Parathyroid adenoma (tissue), 2 donors: ENCODE measurements around the gene RAPSN.

ENCODE experiments used
- H2AFZ ChIP-seq: fragments of 300-600 bp; sonication (generic); one replicate; pipeline ENCODE4 v1.7.0; 2017; ENCODE audit warnings: antibody characterized with exemption, mild to moderate bottlenecking
- H3K27ac ChIP-seq: fragments of 300-600 bp; sonication (generic); one replicate; pipeline ENCODE4 v1.7.0; 2017
- H3K27me3 ChIP-seq: fragments of 300-600 bp; sonication (generic); one replicate; pipeline ENCODE4 v1.7.0; 2017; ENCODE audit warnings: low read length; ENCODE audit not compliant: control insufficient read depth, insufficient read depth
- H3K36me3 ChIP-seq: fragments of 300-600 bp; sonication (generic); one replicate; pipeline ENCODE4 v1.7.0; 2017; ENCODE audit warnings: low read length; ENCODE audit not compliant: control insufficient read depth, insufficient read depth
- H3K4me1 ChIP-seq: fragments of 300-600 bp; sonication (generic); one replicate; pipeline ENCODE4 v1.7.0; 2017; ENCODE audit warnings: control low read depth
- H3K4me2 ChIP-seq: fragments of 300-600 bp; sonication (generic); one replicate; pipeline ENCODE4 v1.7.0; 2017; ENCODE audit warnings: low read length
- H3K4me3 ChIP-seq: fragments of 300-600 bp; sonication (generic); one replicate; pipeline ENCODE4 v1.7.0; 2017; ENCODE audit warnings: low read depth, low read length
- H3K79me2 ChIP-seq: fragments of 300-600 bp; sonication (generic); one replicate; pipeline ENCODE4 v1.7.0; 2017; ENCODE audit warnings: control low read depth
- H3K9ac ChIP-seq: fragments of 300-600 bp; sonication (generic); one replicate; pipeline ENCODE4 v1.7.0; 2017; ENCODE audit warnings: mild to moderate bottlenecking
- H3K9me3 ChIP-seq: fragments of 300-600 bp; sonication (generic); one replicate; pipeline ENCODE4 v1.7.0; 2017; ENCODE audit warnings: low read length; ENCODE audit not compliant: control insufficient read depth
- TF ChIP-seq, protein P1 (sequence below): fragments of 300-600 bp; sonication (generic); IDR thresholded peaks from one replicate; pipeline ENCODE4 v1.7.0; 2017; ENCODE audit warnings: antibody characterized with exemption, mild to moderate bottlenecking
- donor health status: primary hyperparathyroidism.

RAPSN gene

GRCh38 chr11:47394050-47394321 is 55.0 kb downstream of the RAPSN start:
- Histone ChIP-seq H3K4me3 (no peak overlapping the region), H3K79me2 (no peaks in the 10 kb centered on the region), H2AFZ (no peak overlapping the region), H3K36me3 (no peaks in the 10 kb centered on the region), H3K9ac (no peak overlapping the region), H3K9me3 (no peaks in the 10 kb centered on the region), H3K4me2 (no peak overlapping the region), H3K27me3 (no peaks in the 10 kb centered on the region), H3K4me1 (no peaks in the 10 kb centered on the region), H3K27ac (peak overlapping the region; percentile 49)
- TF ChIP-seq, protein P1, sequence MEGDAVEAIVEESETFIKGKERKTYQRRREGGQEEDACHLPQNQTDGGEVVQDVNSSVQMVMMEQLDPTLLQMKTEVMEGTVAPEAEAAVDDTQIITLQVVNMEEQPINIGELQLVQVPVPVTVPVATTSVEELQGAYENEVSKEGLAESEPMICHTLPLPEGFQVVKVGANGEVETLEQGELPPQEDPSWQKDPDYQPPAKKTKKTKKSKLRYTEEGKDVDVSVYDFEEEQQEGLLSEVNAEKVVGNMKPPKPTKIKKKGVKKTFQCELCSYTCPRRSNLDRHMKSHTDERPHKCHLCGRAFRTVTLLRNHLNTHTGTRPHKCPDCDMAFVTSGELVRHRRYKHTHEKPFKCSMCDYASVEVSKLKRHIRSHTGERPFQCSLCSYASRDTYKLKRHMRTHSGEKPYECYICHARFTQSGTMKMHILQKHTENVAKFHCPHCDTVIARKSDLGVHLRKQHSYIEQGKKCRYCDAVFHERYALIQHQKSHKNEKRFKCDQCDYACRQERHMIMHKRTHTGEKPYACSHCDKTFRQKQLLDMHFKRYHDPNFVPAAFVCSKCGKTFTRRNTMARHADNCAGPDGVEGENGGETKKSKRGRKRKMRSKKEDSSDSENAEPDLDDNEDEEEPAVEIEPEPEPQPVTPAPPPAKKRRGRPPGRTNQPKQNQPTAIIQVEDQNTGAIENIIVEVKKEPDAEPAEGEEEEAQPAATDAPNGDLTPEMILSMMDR, result no peak

DNA sequence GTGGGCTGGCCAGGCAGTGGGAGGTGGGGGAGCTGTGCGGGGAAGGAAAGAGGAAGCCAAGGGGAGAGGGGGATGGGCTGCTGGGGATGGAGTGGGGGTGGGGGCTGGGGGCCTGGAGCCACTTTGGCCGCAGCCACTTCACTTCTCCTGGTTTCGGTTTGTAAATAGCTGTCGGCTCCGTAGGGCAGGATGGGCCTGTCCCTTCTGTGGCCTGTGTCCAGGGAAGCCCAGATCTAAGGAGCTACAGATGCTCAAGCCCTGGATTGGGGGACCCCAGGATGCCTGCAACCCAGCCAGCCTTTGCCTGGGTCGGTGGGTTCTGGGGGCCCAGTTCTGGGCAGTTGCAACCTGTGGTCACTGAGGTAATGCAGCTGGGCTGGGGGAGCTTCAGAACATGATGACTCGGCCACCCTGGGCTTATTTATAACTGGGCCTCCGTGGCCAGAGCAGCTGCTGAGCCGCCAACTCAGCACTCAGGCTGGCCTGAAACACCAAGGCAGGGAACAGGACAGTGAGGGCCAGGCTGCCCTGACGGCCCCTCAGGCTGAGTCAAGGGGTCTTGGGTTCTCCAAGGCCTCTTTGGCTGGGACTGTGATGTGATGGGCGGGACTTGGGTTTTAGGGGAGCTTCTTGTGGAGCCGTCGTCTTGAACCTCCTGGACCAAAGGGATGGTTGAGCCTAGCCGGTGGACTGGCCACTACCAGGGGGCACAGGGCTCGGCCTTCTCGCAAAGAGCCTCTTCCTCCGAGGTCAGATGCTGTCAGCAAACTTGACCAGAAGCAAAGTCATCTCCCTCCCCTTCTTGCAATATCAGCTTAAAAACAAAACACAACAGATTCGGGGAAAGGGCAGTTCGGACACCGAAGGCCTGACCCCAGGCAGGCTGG is 55.5 kb downstream of the RAPSN start:
- Histone ChIP-seq H3K36me3 (no peaks in the 10 kb centered on the region), H3K9me3 (no peaks in the 10 kb centered on the region), H3K27ac (no peak overlapping the region), H3K4me1 (no peaks in the 10 kb centered on the region), H2AFZ (no peak overlapping the region), H3K4me2 (no peak overlapping the region), H3K9ac (no peak overlapping the region), H3K4me3 (no peak overlapping the region), H3K79me2 (no peaks in the 10 kb centered on the region), H3K27me3 (no peaks in the 10 kb centered on the region)
- TF ChIP-seq, protein P1, result no peak

DNA sequence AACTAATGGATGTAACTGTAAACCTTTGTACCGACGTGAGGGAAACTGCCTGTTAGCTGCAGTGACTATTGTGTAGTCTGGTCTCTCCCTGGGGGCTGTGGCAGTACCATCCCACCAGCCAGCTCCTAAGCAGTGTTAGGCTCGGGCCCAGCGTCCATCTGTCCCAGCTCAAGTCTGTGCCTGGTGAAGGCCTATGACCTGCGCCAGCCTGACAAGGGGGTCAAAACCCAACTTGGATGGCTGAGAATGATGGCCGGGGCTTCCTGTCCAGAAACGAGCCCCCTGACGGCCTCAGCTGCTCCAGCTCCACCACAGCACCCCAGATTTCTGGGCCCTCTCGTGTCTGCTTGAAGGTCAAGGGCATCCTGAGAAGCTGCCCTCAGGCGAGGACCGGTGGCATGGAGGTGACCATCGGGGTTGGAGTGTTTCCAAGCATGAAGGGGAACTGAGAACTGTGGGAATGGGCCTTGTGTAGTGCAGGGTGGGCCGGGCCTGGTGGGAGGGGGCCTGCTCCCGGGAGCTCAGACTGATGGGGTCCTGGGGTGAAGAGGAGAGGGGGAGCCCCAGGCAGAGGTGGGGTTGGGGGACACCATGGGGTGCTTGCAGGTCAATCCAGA is 56.3 kb downstream of the RAPSN start:
- Histone ChIP-seq H3K9me3 (no peaks in the 10 kb centered on the region), H3K27ac (no peak overlapping the region), H3K27me3 (no peaks in the 10 kb centered on the region)

DNA sequence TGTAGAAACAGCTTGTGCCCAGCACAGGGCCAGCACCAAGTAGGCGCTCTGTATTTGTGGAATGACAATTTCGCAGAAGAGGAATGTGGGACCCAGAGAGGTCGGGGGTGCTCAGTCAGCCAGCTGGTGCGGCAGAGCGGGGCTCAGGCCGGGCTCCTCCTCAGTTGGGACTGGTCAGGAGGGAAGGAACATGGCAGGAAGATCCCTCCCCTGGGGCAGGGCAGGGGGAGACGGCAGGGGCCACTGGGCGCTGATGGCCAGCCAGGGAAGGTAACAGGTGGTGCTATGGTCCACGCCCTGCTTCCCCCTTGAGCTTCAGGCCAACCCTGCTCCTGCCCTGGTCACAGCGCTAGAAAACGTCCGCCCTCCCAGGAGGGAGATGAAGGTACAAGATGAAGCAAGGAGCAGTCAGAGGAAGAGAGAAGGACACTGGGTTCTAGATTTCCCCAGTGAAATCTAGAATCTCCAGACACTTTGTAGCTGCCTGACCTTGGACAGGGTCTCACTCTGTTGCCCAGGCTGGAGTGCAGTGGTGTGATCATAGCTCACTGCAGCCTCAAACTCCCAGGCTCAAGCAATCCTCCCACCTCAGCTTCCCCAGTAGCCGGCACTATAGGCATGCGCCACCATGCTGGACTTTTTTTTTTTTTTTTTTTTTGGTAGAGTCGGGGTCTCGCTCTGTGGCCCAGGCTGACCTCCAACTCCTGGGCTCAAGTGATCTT is 57.1 kb downstream of the RAPSN start:
- no peaks in the 10 kb centered on the region for H3K27me3 ChIP-seq

More for the DNA sequence above, 56.3 kb downstream of the RAPSN start:
- Histone ChIP-seq H3K4me2 (no peak overlapping the region), H3K4me3 (no peak overlapping the region), H3K4me1 (no peaks in the 10 kb centered on the region), H2AFZ (no peak overlapping the region), H3K79me2 (no peaks in the 10 kb centered on the region), H3K9ac (no peak overlapping the region), H3K36me3 (no peaks in the 10 kb centered on the region)
- TF ChIP-seq, protein P1, result no peak

More for the DNA sequence above, 57.1 kb downstream of the RAPSN start:
- TF ChIP-seq, protein P1, result no peak
- H3K27ac ChIP-seq, result no peak overlapping the region
- H3K4me2 ChIP-seq, result no peak overlapping the region
- no peak overlapping the region for H3K9ac ChIP-seq
- no peak overlapping the region for H2AFZ ChIP-seq
- H3K4me3 ChIP-seq, result no peak overlapping the region
- H3K36me3 ChIP-seq, result no peaks in the 10 kb centered on the region
- H3K9me3 ChIP-seq, result no peaks in the 10 kb centered on the region
- no peaks in the 10 kb centered on the region for H3K79me2 ChIP-seq
- H3K4me1 ChIP-seq, result no peaks in the 10 kb centered on the region
